HUES48 (cell line): ENCODE results near the gene ELOVL5.
"Not testable (repeated sequence)": the region's sequence is repeated elsewhere in the genome, so short reads cannot be mapped to it uniquely, and the experiment has no call there.

ENCODE experiments used
- H3K27ac ChIP-seq: one replicate; pipeline ENCODE4 v1.7.0; 2013; ENCODE audit warnings: low read depth, low read length, inconsistent platforms
- H3K27me3 ChIP-seq: 2 replicates; pipeline ENCODE4 v1.6.1; 2013; ENCODE audit warnings: mild to moderate bottlenecking, low read length; ENCODE audit not compliant: control insufficient read depth, insufficient read depth
- H3K36me3 ChIP-seq: 2 replicates; pipeline ENCODE4 v1.6.1; 2013; ENCODE audit warnings: low read length; ENCODE audit not compliant: control insufficient read depth, insufficient read depth
- H3K4me1 ChIP-seq: 2 replicates; pipeline ENCODE4 v1.6.1; 2013; ENCODE audit warnings: mild to moderate bottlenecking, low read length; ENCODE audit not compliant: control insufficient read depth, insufficient read depth
- H3K4me3 ChIP-seq: 2 replicates; pipeline ENCODE4 v1.5.1; 2013; ENCODE audit warnings: mild to moderate bottlenecking, low read depth, low read length
- H3K9ac ChIP-seq: 2 replicates; pipeline ENCODE4 v1.6.1; 2013; ENCODE audit warnings: mild to moderate bottlenecking, low read depth, low read length, moderate library complexity
- H3K9me3 ChIP-seq: 2 replicates; pipeline ENCODE4 v1.6.1; 2013; ENCODE audit warnings: low read length; ENCODE audit not compliant: control insufficient read depth, insufficient read depth

Gene ELOVL5

GRCh38 chr6:53327017-53327395, 21.7 kb downstream of the ELOVL5 start:
- no peaks in the 10 kb centered on the region for H3K9me3 ChIP-seq
- H3K9ac ChIP-seq, result no peak overlapping the region
- H3K4me3 ChIP-seq, result no peak overlapping the region
- H3K27me3 ChIP-seq, result no peaks in the 10 kb centered on the region
- H3K27ac ChIP-seq, result no peak overlapping the region
- no peaks in the 10 kb centered on the region for H3K36me3 ChIP-seq
- peaks cover 12% of the 10 kb centered on the region for H3K4me1 ChIP-seq

- H3K9ac ChIP-seq, result no peak overlapping the region
- H3K9me3 ChIP-seq, result no peaks in the 10 kb centered on the region
- H3K4me3 ChIP-seq, result no peak overlapping the region
- peaks cover 16% of the 10 kb centered on the region for H3K4me1 ChIP-seq
- no peaks in the 10 kb centered on the region for H3K27me3 ChIP-seq
- no peaks in the 10 kb centered on the region for H3K36me3 ChIP-seq
- no peak overlapping the region for H3K27ac ChIP-seq
Observed at GRCh38 chr6:53326372-53327016, 22.3 kb downstream of the ELOVL5 start.

- H3K27ac ChIP-seq, result no peak overlapping the region
- peaks cover 21% of the 10 kb centered on the region for H3K4me1 ChIP-seq
- no peaks in the 10 kb centered on the region for H3K36me3 ChIP-seq
- H3K9me3 ChIP-seq, result no peaks in the 10 kb centered on the region
- no peaks in the 10 kb centered on the region for H3K27me3 ChIP-seq
- no peak overlapping the region for H3K4me3 ChIP-seq
- H3K9ac ChIP-seq, result no peak overlapping the region
Observed at GRCh38 chr6:53325785-53326184, 23.0 kb downstream of the ELOVL5 start.

GRCh38 chr6:53322188-53323029, 26.3 kb downstream of the ELOVL5 start:
- no peaks in the 10 kb centered on the region for H3K27me3 ChIP-seq
- H3K27ac ChIP-seq, result no peak overlapping the region
- no peaks in the 10 kb centered on the region for H3K9me3 ChIP-seq
- H3K9ac ChIP-seq, result no peak overlapping the region
- peaks cover 17% of the 10 kb centered on the region for H3K4me1 ChIP-seq
- H3K4me3 ChIP-seq, result no peak overlapping the region
- no peaks in the 10 kb centered on the region for H3K36me3 ChIP-seq

- H3K9me3 ChIP-seq, result no peaks in the 10 kb centered on the region
- no peaks in the 10 kb centered on the region for H3K36me3 ChIP-seq
- no peaks in the 10 kb centered on the region for H3K27me3 ChIP-seq
- H3K4me1 ChIP-seq, result peaks cover 11% of the 10 kb centered on the region
- no peak overlapping the region for H3K4me3 ChIP-seq
- no peak overlapping the region for H3K27ac ChIP-seq
- H3K9ac ChIP-seq, result no peak overlapping the region
Observed at GRCh38 chr6:53321701-53322100, 27.0 kb downstream of the ELOVL5 start.

GRCh38 chr6:53320964-53321363, 27.8 kb downstream of the ELOVL5 start:
- Histone ChIP-seq H3K27ac (no peak overlapping the region), H3K4me3 (no peak overlapping the region), H3K36me3 (no peaks in the 10 kb centered on the region), H3K9ac (no peak overlapping the region), H3K9me3 (no peaks in the 10 kb centered on the region), H3K27me3 (no peaks in the 10 kb centered on the region), H3K4me1 (peaks cover 8% of the 10 kb centered on the region; the same call in 1 of the 2 replicates)

- Histone ChIP-seq H3K27ac (no peak overlapping the region), H3K36me3 (no peaks in the 10 kb centered on the region), H3K27me3 (no peaks in the 10 kb centered on the region), H3K4me3 (no peak overlapping the region), H3K9me3 (no peaks in the 10 kb centered on the region), H3K4me1 (peaks cover 8% of the 10 kb centered on the region; the same call in 1 of the 2 replicates), H3K9ac (no peak overlapping the region)
Observed at GRCh38 chr6:53318429-53318828, 30.3 kb downstream of the ELOVL5 start.

GRCh38 chr6:53317861-53318260, 30.9 kb downstream of the ELOVL5 start:
- Histone ChIP-seq H3K36me3 (no peaks in the 10 kb centered on the region), H3K4me1 (peaks cover 8% of the 10 kb centered on the region; the same call in 1 of the 2 replicates), H3K27me3 (no peaks in the 10 kb centered on the region), H3K9ac (no peak overlapping the region), H3K4me3 (no peak overlapping the region), H3K9me3 (no peaks in the 10 kb centered on the region), H3K27ac (no peak overlapping the region)

GRCh38 chr6:53317299-53317698, 31.5 kb downstream of the ELOVL5 start:
- H3K4me3 ChIP-seq, H3K36me3 ChIP-seq, H3K27me3 ChIP-seq, H3K9me3 ChIP-seq, H3K27ac ChIP-seq, H3K4me1 ChIP-seq, H3K9ac ChIP-seq: not testable (repeated sequence)

GRCh38 chr6:53316142-53316541, 32.6 kb downstream of the ELOVL5 start:
- Histone ChIP-seq H3K9ac (no peak overlapping the region), H3K9me3 (no peaks in the 10 kb centered on the region), H3K27me3 (no peaks in the 10 kb centered on the region), H3K27ac (no peak overlapping the region), H3K4me1 (peaks cover 3% of the 10 kb centered on the region; the same call in 1 of the 2 replicates), H3K4me3 (no peak overlapping the region), H3K36me3 (no peaks in the 10 kb centered on the region)

GRCh38 chr6:53315086-53315724, 33.5 kb downstream of the ELOVL5 start:
- Histone ChIP-seq H3K27me3 (no peaks in the 10 kb centered on the region), H3K9ac (no peak overlapping the region), H3K4me1 (peaks cover 2% of the 10 kb centered on the region; the same call in 1 of the 2 replicates), H3K36me3 (no peaks in the 10 kb centered on the region), H3K9me3 (no peaks in the 10 kb centered on the region), H3K4me3 (no peak overlapping the region), H3K27ac (no peak overlapping the region)
